Mesothelial cell of epicardium (in vitro differentiated cells): ENCODE data around the gene SLC46A1. TPM values are rescaled to one million over a fixed set of nuclear protein-coding genes. Genes with fewer than 3 reads are reported as not detected.

Experiments used
- DNase-seq, 2 experiments: peaks; one replicate each; pipeline ENCODE4 v3.0.0; 2021; ENCODE audit warnings: low spot score in 2 of 2; ENCODE audit not compliant: unreplicated experiment in 2 of 2
- H3K27ac Mint-ChIP-seq: 2 replicates; pipeline ENCODE4 v1.8.0; 2021; ENCODE audit warnings: mixed read lengths
- H3K27me3 Mint-ChIP-seq: 2 replicates; pipeline ENCODE4 v1.8.0; 2021; ENCODE audit warnings: low read depth, mixed read lengths
- H3K36me3 Mint-ChIP-seq: 2 replicates; pipeline ENCODE4 v1.8.0; 2021; ENCODE audit warnings: mixed read lengths
- H3K4me1 Mint-ChIP-seq: 2 replicates; pipeline ENCODE4 v1.8.0; 2021; ENCODE audit warnings: mixed read lengths
- H3K4me3 Mint-ChIP-seq: 2 replicates; pipeline ENCODE4 v1.8.0; 2021; ENCODE audit warnings: mild to moderate bottlenecking, moderate library complexity, mixed read lengths
- H3K9me3 Mint-ChIP-seq: 2 replicates; pipeline ENCODE4 v1.8.0; 2021; ENCODE audit warnings: mixed read lengths
- total RNA-seq: library from RNA; stranded (reverse); gene quantifications from 3 replicates; pipeline ENCODE4 v1.2.1, GENCODE V29; 2021
- TF ChIP-seq, protein P1 (sequence below): fragments of 200-600 bp; sonication (generic); IDR thresholded peaks from one replicate; pipeline ENCODE4 v1.5.0; 2021; ENCODE audit warnings: antibody characterized with exemption; ENCODE audit not compliant: unreplicated experiment

SLC46A1 gene
- total RNA-seq, 1 donor from 2014 or later, result 13.3 TPM

DNA sequence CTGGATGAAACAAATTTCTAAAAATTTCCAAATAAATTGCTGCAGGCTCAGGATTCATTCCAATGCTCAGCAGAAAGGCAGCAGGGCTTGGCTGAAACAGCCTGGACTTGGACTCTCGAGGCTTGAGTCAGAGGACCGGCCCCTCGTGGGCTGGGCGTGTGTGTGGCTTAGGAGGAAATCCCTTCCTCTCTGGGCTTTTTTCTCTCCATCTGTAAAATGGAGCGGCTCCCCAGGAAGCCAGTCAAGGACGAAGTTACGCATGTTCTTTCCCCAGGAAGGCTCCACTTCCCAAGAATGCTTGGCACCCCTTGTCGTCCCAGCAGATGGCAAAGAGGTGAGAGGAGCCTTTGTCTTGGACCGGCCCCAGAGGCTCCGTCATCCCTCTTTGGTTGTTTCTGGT is 13.5 kb downstream of the SLC46A1 start:
- DNase-seq, result no peak
- TF ChIP-seq, protein P1, sequence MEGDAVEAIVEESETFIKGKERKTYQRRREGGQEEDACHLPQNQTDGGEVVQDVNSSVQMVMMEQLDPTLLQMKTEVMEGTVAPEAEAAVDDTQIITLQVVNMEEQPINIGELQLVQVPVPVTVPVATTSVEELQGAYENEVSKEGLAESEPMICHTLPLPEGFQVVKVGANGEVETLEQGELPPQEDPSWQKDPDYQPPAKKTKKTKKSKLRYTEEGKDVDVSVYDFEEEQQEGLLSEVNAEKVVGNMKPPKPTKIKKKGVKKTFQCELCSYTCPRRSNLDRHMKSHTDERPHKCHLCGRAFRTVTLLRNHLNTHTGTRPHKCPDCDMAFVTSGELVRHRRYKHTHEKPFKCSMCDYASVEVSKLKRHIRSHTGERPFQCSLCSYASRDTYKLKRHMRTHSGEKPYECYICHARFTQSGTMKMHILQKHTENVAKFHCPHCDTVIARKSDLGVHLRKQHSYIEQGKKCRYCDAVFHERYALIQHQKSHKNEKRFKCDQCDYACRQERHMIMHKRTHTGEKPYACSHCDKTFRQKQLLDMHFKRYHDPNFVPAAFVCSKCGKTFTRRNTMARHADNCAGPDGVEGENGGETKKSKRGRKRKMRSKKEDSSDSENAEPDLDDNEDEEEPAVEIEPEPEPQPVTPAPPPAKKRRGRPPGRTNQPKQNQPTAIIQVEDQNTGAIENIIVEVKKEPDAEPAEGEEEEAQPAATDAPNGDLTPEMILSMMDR, result no peak
- no peaks in the 10 kb centered on the region for H3K4me1 Mint-ChIP-seq

DNA sequence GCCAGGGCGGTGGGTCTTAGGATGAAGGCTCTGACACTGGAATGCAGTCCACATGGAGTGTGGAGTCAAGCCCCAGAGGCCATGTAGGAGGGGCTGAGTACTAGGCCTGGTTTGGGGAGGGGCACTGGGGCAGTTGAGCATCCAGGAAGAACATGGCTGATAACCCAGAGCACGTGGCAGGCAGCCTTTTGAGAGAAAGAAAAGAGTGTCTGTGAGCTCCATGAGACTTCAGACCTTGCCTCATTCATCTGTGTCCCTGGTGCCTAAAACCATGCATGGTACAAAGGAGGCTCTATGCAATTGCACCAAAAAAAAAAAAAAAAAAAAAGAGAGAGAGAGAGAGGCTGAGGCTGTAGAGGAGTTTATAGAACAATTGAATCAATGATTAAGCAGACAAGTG is 14.6 kb downstream of the SLC46A1 start:
- no peaks in the 10 kb centered on the region for H3K27me3 Mint-ChIP-seq
- H3K9me3 Mint-ChIP-seq, result no peaks in the 10 kb centered on the region
- no peak overlapping the region for H3K27ac Mint-ChIP-seq
- no peak for DNase-seq
- TF ChIP-seq, protein P1, result no peak
- peaks cover 15% of the 10 kb centered on the region for H3K36me3 Mint-ChIP-seq
- no peak overlapping the region for H3K4me3 Mint-ChIP-seq
- H3K4me1 Mint-ChIP-seq, result no peaks in the 10 kb centered on the region

More for the DNA sequence above, 13.5 kb downstream of the SLC46A1 start:
- H3K9me3 Mint-ChIP-seq, result no peaks in the 10 kb centered on the region
- H3K36me3 Mint-ChIP-seq, result peaks cover 15% of the 10 kb centered on the region
- H3K27me3 Mint-ChIP-seq, result no peaks in the 10 kb centered on the region
- H3K27ac Mint-ChIP-seq, result no peak overlapping the region
- no peak overlapping the region for H3K4me3 Mint-ChIP-seq

DNA sequence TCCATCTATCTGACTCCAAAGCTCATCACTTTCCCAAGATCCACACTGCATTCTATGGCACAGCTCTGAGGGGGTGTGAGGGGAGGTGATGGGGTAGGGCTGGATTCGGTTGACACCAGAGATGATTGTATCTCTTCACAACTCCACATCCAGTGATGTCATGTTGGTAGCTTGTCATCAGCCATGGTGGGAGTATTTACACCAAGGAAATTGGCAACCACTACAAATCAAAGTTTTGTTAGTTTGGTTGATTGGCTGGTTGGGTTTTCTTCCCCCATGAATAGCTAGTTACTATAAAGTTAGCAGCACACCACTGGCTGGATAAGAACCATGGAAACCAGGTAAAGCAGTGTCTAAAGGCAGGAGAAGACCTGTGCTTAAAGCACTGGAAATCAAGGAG is 15.0 kb downstream of the SLC46A1 start:
- no peak for DNase-seq
- H3K4me3 Mint-ChIP-seq, result no peak overlapping the region
- no peaks in the 10 kb centered on the region for H3K4me1 Mint-ChIP-seq
- no peaks in the 10 kb centered on the region for H3K9me3 Mint-ChIP-seq
- TF ChIP-seq, protein P1, result no peak
- H3K36me3 Mint-ChIP-seq, result peaks cover 15% of the 10 kb centered on the region
- no peaks in the 10 kb centered on the region for H3K27me3 Mint-ChIP-seq
- no peak overlapping the region for H3K27ac Mint-ChIP-seq

DNA sequence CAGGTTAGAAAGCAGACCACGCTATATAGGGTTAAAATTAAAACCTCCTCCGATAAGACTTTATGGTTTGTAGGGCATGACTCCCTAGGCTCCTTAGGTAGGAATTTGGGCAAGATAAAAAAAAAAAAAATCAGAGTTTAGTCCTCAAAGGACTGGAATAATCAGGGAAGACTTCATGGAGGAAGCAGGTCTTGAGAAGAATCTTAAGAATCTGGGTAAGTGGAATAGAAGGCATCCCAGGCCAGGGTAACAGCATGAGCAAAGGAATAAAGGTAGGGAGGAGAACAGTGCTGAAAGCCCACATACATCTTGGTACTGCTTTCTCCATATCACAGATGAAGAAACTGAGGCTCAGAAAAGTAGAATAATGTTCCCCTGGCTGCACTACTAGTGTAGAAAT is 15.4 kb downstream of the SLC46A1 start:
- H3K4me3 Mint-ChIP-seq, result no peak overlapping the region
- H3K9me3 Mint-ChIP-seq, result no peaks in the 10 kb centered on the region
- H3K36me3 Mint-ChIP-seq, result peaks cover 15% of the 10 kb centered on the region
- no peaks in the 10 kb centered on the region for H3K4me1 Mint-ChIP-seq
- no peak for DNase-seq
- H3K27me3 Mint-ChIP-seq, result peaks cover 2% of the 10 kb centered on the region
- H3K27ac Mint-ChIP-seq, result no peak overlapping the region
- TF ChIP-seq, protein P1, result no peak

DNA sequence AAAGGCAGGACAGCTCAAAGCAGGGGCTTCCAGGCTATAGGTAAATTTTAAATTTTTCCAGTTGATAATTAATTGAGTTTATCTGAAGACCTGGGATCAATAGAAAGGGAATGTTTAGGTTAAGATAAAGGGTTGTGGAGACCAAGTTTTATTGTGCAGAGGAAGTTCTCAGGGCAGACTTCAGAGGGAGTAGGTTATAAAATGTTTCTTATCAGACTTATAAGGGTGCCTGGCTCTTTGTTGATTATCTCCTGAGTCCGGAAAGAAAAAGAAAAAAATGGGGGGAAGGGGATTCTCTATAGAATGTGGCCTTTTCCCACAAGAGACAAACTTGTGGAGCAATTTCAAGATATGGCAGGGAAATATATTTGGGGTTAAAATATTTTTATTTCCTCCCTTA is 15.9 kb downstream of the SLC46A1 start:
- DNase-seq, result no peak
- Mint-ChIP-seq H3K9me3 (no peaks in the 10 kb centered on the region), H3K27ac (no peak overlapping the region), H3K27me3 (peaks cover 6% of the 10 kb centered on the region), H3K4me3 (no peak overlapping the region), H3K4me1 (peaks cover 4% of the 10 kb centered on the region), H3K36me3 (peaks cover 15% of the 10 kb centered on the region)
- TF ChIP-seq, protein P1, result no peak

DNA sequence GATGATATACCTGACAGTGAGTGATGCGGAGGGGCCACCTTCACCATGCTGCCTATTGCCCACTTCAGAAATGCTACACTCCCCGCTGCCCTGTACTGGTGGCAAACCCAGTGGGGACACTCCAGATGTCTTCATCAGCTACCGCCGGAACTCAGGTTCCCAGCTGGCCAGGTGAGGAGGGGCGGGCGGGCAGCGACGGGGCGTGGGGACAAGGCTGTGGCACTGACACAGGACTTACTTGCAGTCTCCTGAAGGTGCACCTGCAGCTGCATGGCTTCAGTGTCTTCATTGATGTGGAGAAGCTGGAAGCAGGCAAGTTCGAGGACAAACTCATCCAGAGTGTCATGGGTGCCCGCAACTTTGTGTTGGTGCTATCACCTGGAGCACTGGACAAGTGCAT is 17.9 kb downstream of the SLC46A1 start:
- H3K27ac Mint-ChIP-seq, result no peak overlapping the region
- H3K9me3 Mint-ChIP-seq, result no peaks in the 10 kb centered on the region
- peaks cover 15% of the 10 kb centered on the region for H3K36me3 Mint-ChIP-seq

More for the DNA sequence above, 17.9 kb downstream of the SLC46A1 start:
- TF ChIP-seq, protein P1, result no peak
- Mint-ChIP-seq H3K4me3 (no peak overlapping the region), H3K4me1 (peaks cover 7% of the 10 kb centered on the region), H3K27me3 (peaks cover 24% of the 10 kb centered on the region)
- DNase-seq, result no peak
